ENCODE measurements around the gene ZBTB49.
"Not testable (repeated sequence)": the region's sequence is repeated elsewhere in the genome, so short reads cannot be mapped to it uniquely, and the experiment has no call there.

The ZBTB49 gene, protein sequence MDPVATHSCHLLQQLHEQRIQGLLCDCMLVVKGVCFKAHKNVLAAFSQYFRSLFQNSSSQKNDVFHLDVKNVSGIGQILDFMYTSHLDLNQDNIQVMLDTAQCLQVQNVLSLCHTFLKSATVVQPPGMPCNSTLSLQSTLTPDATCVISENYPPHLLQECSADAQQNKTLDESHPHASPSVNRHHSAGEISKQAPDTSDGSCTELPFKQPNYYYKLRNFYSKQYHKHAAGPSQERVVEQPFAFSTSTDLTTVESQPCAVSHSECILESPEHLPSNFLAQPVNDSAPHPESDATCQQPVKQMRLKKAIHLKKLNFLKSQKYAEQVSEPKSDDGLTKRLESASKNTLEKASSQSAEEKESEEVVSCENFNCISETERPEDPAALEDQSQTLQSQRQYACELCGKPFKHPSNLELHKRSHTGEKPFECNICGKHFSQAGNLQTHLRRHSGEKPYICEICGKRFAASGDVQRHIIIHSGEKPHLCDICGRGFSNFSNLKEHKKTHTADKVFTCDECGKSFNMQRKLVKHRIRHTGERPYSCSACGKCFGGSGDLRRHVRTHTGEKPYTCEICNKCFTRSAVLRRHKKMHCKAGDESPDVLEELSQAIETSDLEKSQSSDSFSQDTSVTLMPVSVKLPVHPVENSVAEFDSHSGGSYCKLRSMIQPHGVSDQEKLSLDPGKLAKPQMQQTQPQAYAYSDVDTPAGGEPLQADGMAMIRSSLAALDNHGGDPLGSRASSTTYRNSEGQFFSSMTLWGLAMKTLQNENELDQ

DNA sequence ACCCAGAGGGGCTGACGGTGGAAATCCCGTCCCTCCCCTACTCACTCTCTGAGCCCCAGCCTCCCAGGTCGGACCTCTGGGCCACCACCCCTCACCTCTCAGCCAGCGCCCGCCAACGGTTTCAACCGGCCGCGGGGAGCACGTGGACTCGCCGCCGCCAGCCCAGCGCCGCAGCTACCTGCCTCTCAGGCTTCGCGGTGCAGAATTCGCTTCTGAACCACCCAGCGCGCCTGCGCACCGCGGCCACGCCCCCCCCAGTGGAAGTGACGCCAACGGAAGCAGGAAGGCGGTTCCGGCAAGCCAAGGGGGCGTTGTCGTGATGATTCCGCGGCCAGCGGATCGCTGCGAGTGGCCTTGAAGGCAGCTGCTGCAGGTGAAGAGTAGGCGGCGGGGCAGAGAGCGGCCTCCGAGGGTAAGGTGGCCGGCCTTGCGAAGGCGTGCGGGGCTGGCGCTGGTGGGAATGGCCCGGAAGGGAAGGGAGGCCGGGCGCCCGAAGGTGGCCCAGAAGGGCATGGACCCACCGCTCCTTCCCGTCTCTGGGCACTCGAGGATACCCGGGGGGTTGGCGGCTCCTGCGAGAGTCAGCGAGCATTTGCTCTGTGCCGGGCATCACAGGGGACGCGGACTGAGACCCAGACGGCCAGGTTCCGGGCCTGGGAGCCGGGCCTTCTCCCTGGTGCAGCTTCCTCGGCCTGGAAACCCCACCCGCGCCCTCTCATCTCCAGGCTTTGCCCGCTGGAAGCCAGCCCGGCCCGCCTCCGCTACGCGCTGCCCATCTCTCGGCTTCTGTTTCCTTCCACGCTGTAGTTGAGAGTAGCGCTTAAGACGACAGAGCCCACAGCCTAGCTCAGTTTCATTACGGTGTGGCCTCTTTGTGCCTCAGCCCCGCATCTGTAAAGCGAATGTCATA lies at the start of gene ZBTB49, which contains the start of gene LYAR:
Gene ZBTB49 (plus strand): TSS at position 311 of the 910 bp plus-strand sequence. CDS start 9,695 bp downstream, outside the sequence.
Gene LYAR (minus strand): TSS at position 214 of the 910 bp plus-strand sequence. CDS start 6,412 bp downstream, outside the sequence.
- DNase-seq: peak; percentile 97

DNA sequence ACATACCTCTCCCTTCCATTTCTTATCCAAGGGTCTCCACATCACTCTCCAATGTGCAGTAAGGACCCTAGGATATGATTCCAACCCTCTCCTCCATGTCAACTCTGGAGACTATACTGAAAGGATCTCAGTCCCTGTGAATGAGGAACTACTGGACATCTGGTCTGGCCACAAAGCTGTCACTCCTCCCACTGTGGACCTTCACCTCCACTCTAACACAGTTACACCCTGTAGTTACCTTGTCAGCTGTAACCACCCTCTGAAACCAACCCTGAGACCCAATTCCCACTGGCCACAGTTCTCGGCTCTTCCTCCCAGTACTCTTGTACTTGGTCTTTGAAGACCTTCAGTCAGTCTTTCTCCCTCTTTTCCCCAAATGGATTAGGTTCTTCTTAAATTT lies 44.9 kb upstream of the ZBTB49 start:
- no peak for DNase-seq

DNA sequence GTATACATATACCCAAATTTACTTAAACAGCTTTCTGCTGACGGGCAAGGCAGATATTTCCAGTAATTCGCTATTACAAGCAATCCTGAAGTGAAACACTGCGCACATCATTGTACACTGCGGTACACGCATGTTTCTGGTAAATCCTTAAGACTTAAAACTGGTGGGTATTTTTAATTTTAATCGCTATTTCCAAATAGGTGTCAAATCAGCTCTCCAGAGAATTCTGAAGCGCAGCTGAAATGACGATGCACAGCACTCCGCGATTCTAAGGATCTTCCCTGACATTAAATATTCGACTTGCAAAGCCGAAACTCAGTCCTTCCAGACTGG lies 42.4 kb upstream of the ZBTB49 start:
- DNase-seq: no peak

DNA sequence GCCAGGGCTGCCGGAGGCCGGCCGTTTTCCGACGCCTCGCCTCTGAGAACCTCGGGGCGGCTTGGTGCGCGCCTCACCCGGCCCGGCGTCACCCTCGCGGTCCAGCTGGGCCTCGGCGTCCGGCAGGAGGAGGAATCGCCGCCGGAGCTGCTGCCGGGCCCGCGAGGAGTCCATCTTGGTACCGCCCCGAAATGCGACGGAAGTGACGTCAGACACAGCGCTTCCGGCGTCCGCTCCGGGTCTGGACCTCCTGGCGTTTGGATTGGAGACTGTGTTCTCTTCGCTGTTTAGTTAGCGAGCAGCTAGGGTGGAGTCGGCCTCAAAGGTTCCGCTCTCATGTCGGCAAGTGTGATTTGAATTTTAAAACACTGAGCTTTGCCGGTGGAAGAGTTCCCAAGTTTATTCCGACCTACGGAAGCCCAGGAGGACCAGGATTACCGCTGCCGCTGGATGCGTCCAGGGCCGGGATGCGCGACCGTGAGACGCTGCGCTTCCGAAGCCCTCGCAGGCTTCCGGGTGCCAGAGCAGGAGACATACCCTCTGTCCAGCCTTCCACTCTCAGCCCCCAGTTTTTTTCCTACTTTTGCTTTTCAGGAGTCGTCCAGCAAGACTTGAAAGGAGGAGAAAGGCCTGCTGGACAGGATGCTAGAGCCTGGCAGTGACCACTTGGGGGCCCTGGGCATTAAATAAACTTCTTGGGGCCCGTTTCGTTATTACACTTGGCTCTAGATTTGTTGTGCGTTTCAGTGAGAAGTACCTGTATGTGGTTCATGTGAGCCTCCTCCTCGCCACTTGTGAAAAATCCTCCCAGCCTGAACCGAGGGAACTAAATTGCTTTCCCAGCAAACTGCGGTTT lies 41.8 kb upstream of the ZBTB49 start, which contains the start of gene TMEM128:
Gene TMEM128 (minus strand): TSS at position 195 of the 856 bp plus-strand sequence. CDS start 21 bp downstream, at position 174.
- peak; percentile 95 for DNase-seq

DNA sequence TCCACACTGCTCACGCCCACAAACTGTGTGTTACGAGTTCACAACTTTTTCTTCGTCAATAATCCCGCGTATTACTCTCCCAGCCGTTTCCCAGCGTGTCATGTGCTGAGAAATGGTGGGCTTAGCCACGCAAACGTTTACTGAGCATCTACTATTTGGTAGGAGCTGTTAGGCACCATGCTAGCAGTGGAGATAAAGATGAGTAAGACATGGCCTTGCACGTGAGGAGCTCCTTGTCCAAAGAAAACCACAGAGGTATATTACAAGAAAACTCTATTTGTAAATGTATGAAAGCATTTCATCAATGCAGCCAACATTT lies 41.2 kb upstream of the ZBTB49 start:
- peak; percentile 19 for DNase-seq

DNA sequence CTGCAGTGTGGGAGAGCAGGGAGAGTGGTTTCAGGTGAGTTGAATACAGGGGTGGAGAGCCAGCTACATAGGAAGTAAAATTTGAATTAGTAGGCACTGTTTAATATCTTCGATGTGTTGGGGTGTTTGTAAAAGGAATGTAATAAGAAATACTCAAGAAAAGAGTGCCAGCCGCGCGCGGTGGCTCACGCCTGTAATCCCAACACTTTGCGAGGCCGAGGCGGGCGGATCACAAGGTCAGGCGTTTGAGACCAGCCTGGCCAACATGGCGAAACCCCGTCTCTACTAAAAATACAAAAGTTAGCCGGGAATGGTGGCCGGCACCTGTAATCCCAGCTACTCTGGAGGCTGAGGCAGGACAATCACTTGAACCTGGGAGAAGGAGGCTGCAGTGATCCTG lies 40.7 kb upstream of the ZBTB49 start:
- DNase-seq: not testable (repeated sequence)

DNA sequence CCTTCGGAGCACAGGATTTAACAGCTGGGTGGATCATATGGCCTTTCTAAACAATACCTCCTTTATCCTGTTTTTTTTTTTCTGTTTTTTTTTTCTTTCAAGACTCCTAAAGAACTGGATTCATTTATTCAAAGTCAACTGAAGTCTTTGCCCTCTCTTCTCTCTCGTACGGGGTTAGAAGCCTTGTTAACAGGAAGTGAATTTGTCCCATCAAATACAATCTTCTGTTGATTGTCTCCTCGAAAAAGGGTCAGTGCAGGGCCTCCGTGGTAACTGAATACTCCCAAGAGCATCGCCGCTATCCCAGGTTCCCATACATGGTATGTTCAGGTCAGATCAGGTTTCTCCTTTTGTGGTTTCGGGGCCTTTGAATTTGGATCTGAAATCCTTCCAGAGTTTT lies 40.2 kb upstream of the ZBTB49 start:
- no peak for DNase-seq

DNA sequence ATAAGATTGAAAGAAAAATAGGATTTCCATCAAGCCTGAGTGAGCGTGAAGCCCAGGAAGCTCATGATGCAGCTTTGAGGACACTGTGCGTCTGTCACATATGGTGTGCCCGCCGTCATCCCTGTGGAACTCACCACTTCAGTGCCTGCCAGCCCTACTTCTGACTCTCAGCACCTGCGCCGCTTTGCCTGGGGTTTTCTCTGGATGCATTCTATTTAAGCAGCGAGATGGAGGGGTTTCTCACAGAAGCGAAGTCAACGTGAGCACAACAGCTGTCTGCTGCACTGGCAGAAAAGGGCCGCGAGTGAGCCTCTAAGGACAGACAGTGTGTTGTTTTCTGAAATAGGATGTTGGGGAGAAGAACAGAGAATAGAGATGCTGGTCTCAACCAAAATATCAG lies 35.9 kb upstream of the ZBTB49 start:
- no peak for DNase-seq

DNA sequence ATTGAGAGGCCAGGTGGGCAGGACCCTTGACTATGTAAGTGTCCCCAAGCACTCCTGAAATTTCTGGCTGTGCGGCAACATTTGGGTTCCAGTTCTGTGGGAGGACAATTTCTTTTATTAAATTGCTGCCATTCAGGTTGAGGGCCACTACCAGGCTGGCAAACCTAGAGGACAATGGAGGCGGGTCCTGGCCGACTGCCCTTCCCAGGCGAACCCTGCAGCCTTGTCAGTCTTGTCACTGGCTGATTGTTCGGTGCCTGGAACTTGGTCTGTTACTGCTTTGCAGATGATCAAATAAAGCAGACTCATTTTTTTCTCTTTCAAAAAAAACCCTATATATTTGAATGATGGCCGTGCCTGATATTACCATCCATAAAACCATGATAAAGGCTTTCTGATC lies 35.4 kb upstream of the ZBTB49 start:
- DNase-seq: no peak

DNA sequence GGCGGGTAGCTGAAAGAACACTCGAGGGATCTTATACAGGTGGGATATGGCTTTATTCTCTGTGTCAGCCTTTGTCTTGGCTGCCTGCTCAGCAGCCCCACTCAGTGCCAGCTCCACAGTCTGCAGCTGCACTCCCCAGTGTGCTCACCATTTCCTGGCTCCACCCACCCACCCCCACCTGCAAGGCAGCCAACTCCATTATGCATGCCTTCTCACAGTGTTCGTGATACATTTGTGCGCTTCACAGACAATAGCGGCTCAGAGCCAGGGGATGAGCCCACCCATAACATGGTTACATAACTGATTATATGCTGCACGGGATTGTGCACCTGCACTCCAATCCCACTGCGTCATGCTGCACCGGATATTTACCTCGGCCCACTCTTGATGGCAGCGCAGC lies 33.3 kb upstream of the ZBTB49 start:
- DNase-seq: no peak

DNA sequence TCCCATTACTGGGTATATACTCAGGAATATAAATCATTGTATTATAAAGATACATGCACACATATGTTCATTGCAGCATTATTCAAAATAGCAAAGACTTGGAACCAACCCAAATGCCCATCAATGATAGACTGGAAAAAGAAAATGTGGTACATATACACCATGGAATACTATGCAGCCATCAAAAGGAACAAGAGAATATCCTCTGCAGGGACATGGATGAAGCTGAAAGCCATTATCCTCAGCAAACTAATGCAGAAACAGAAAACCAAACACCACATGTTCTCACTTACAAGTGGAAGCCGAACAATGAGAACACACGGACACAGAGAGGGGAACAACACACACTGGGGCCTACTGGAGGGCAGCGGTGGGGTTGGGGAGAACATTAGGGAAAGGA lies 32.3 kb upstream of the ZBTB49 start:
- not testable (repeated sequence) for DNase-seq

DNA sequence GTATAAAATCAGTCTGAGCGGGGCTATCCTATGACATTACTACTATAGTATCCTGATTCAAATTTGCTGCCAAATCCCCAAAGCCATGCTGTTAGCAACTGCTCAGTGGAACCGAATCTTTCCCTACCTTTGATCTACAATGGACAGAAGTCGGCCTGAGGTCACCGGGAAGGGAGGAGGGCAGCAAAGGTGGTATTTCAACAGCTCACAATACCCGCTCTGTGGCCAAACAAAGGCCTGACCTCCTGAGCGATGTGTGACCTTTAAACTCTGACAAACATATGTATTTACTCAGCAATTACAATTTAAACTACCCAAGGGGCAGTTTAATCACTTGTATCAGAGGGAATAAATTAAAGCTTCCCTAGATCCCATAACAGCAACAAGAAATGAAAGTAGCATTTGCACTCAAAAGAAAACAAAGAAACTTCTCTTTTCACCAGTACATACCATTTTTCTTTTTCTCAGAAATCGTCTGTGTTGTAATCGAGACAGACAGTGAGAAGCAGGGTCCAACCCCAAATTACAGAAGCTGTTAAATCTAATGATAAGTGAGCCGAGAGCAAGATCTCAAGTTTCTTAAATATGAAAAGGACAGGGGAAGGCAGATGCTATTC lies 30.5 kb upstream of the ZBTB49 start:
- DNase-seq: no peak

DNA sequence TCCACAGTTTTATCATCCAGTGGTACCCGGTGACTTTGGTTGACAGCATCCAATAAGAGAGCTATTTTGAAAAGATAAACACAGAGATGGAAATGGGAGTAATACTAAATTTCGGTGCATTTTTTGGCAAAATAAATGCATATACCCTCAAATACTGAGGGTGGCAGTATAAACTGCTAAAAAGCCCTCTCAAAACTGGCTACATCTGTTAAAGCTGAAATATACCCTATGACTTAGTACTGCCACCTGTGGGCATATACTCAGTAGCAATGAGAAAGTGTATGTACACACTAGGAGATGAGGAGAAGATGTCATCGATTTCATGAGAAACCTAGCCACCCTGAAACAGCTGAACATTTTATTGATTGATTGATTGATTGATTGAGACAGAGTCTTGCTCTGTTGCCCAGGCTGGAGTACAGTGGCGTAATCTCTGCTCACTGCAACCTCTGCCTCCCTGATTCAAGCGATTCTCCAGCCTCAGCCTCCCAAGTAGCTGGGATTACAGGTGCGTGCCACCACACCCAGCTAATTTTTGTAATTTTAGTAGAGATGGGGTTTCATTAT lies 29.8 kb upstream of the ZBTB49 start:
- peak; percentile 57 for DNase-seq

DNA sequence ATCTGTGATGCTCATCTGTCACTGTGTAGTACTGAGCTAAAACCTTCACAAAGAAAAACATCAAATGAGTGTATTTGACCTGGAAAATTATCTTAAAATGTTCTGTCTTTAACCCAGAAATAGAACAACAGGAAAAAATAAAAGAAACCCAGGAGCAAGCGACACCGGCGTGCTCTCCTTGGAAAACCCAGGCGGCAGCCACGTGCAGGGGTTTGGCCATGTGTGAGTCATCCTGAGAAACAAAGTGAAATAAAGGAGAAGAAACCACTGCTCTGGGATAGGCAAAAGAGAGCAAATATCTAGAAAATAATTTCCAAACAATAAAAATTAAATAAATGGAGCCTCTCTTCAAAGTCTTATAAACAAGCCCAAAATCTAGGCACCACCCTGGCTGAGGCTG lies 22.1 kb upstream of the ZBTB49 start:
- DNase-seq: no peak

DNA sequence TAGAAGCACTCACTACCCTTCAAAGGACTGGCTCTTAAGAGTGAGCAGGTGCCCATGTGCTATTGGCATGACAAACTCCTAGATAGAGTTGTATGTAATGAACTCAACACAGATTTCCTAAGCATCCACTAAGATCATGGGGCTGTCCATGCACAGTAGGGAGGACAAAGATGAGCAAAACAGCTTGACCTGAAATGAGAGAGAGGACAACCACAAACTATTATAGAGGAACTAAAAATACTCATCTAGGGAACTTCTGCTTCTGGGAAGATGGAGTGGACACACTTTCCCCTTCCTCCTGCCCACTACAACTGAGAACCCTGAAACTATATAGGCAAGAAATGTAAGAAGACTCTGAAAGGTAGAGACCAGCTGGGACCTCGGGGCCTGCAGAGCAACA lies 21.3 kb upstream of the ZBTB49 start:
- no peak for DNase-seq

DNA sequence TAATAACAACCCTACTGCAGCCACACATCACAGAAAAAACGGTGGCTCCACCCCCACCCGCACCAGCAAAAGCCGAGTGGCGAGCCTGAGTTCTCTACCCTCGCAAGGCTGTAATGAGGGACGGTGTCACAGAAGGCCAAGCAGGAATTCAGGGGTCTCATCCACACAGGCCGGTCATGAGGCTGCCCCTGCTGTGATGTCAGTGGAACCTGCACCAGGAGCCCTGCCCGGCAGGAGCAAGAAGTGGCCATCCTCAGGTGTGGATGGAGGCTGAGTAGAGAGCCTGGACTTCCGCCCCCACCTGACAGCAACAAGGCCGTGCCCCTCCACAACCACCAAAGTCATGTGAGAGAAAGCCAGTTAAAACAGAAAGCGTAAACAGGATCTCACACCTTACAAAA lies 20.7 kb upstream of the ZBTB49 start:
- DNase-seq: peak; percentile 27

DNA sequence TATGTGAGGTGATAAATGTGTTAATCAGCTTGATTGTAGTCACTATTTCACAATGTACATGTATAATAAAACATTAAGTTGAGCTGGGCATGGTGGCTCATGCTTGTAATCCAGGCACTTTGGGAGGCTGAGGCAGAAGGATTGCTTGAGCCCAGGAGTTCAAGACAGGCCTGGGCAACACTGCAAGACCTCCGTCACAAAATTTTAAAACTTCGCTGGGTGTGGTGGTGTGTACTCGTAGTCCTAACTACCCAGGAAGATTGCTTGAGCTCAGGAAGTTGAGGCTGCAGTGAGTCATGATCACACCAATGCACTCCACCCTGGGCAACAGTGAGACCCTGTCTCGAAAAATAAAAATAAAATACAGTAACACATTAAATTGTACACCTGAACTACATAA lies 20.2 kb upstream of the ZBTB49 start:
- DNase-seq: peak; percentile 36

DNA sequence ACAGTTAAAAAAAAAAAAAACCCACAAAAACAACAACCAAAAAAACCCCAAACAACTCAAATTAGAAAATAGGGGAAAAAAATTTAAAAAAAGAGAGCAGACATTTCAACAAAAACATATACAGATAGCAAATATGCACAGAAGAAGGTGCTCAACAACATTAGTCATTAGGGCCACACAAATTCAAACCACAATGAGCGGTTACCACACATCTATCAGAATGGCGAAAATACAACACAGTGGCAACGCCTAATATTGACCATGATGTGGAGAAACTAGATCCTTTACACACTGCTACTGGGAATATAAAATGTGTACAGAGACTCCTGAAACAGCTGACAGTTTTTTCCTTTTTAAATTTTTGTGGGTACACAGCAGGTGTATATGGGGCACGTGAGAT lies 19.5 kb upstream of the ZBTB49 start:
- peak; percentile 9 for DNase-seq

DNA sequence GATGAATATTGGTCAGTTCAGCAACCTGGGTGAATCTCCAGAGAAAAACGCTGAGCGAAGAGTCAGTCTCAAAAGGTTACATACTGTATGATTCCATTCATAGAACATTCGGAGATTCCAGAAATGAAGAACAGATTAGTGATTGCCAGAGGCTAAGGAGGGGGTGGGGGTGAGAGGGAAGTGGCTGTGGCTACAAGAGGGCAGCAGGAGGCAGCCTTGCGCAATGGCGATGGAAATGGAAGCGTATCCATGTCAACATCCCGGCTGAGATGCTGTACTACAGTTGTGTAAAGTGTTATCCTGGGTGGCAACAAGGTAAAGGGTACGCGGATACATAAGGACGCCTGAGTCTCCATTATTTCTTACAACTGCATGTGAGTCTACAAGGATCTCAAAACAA lies 18.1 kb upstream of the ZBTB49 start:
- no peak for DNase-seq

DNA sequence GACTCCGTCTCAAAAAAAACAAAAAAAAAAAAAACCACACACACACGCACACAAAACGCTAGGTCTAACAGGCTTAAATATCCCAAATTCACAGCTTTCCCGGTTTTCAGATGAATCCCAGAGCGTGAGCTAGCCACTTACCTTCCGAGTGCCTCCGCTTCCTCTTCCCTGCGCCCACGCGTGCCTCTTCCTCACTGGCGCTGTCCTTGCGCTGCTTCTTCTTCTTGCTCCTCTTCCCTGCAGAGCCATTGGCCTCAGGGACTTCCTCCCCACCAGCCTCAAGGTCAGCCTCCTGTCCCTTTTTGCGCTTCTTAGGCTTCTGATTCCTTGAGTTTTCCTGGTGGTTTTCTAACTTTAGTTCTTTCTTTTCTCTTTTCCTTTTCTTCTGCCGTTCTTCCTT lies 15.8 kb upstream of the ZBTB49 start:
- DNase-seq: no peak

DNA sequence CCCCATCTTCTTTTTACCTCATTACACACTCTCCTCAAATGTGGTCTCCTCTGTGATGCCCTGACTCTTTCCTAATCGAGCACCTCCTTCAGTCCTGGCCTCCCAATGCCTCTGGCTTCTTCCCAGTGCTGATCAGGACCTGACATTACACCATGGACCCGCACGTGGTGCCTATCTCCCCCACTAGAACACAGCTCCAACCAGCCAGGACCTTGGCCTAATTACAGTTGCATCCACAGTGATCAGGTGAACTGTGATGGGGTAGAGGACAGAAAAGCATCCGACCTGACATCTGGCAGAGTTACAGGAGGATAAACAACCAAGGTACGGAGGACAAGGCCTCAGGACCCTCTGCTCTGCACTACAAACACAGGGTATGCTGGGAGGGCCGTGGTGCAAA lies 12.5 kb upstream of the ZBTB49 start:
- DNase-seq: no peak

Measured in activated CD4-positive, alpha-beta T cell treated with anti-CD3 and anti-CD28 coated beads, Interleukin-10, Interleukin-2, amounts not matched to agents 100 ng/mL and 50 ng/mL, durations not matched to agents 16 hours and 8 hours (primary cell).